GM12864 (cell line): ENCODE data around the gene LIMK1.

Source experiments
- DNase-seq: peaks from one replicate; pipeline ENCODE4 v3.0.0-alpha.2; 2011; ENCODE audit warnings: low read depth
- H3K4me3 ChIP-seq: 2 replicates; pipeline ENCODE4 v1.5.1; 2011; ENCODE audit warnings: mild to moderate bottlenecking, low read depth, low read length, control low read depth
- CTCF ChIP-seq: IDR thresholded peaks from 2 replicates; pipeline ENCODE4 v1.5.1; 2011; ENCODE audit warnings: low read depth, mild to moderate bottlenecking, moderate library complexity, low read length, control low read depth, inconsistent platforms; ENCODE audit errors: missing control alignments

Gene LIMK1

DNA sequence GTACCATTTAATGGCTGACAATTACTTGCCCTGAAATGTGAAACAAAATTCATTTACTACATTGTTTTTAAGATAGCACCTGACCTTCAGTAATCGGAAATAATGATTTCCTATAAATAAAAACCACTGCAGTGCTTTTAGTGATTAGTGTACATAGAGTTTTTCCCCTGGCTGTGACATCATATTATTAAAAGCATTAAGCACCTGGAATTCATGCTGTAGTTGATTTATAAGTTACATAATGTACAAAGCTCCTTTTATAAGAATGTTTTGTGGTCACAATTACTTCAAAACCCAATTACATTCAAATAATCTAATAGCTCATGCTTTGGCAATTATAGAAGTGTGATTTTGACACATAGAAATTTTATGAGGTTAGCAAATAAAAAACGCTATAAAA is 46.3 kb downstream of the LIMK1 start:
- no peak for DNase-seq
- no peak overlapping the region for H3K4me3 ChIP-seq
- TF ChIP-seq CTCF = no peak

- no peak overlapping the region for H3K4me3 ChIP-seq
- no peak for TF ChIP-seq CTCF
- DNase-seq = no peak
Measured at GRCh38 chr7:74130518-74130917, 46.9 kb downstream of the LIMK1 start.

GRCh38 chr7:74134117-74134620 is 50.6 kb downstream of the LIMK1 start:
- no peak for DNase-seq

DNA sequence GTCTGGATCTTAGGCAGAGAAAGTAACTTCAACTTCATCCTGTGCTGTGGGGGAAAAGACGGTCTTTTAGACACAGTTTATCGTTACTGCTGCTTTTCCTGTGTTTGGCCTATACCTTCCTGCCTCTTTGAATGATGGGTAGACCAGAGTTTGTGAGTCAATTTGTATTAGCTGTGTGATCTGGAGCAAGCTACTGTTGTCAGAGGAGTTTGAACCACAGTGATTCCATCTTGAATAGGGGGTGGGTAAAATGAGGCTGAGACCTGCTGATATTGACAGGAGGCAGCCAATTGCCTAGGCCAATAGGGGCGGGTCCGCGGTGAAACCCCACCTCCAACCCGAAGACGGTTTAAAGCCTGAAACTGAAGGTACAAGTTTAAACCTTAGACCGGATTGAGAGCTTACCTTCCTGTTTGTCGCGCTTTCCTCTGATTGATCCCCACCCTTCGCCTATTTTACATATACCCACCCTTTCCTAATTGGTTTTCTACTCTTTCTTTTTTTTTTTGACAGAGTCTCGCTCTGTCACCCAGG is 54.8 kb downstream of the LIMK1 start:
- DNase-seq = no peak
- no peak overlapping the region for H3K4me3 ChIP-seq
- TF ChIP-seq CTCF = no peak

More at GRCh38 chr7:74134117-74134620, 50.6 kb downstream of the LIMK1 start:
- no peak overlapping the region for H3K4me3 ChIP-seq
- no peak for TF ChIP-seq CTCF

DNA sequence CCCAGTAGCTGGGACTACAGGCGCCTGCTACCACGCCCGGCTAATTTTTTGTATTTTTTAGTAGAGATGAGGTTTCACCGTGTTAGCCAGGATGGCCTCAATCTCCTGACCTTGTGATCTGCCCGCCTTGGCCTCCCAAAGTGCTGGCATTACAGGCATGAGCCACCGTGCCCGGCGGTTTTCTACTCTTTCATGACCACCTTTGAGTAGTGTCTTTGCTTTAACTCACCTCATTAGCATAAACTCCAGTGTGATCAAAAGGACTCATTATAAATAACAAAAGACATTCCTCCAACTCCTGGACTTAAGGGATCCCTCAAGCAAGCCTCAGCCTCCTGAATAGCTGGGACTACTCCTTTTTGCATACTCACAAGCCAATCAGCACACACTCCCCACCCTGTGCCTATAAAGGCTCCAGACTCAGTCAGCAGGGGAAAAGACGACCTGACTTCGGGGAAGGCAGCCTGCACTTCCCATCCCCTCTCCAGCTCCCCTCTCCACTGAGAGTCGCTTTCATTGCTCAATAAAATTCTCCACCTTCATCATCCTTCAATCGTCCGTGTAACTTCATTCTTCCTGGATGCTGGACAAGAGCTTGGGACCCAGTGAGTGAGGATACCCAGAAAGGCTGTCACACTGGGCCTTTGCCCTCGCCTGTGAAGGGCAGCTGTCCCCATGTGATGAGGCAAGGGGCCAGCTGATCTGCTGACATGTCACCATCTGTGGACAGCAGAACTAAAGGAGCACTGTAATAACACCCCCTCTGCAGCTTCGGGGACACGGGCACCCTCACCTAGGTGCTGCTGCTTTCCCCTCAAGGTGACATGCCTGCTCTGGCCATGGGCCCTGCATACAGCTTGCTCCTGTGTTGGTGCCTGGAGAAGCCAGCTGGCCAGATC is 55.6 kb downstream of the LIMK1 start:
- no peak overlapping the region for H3K4me3 ChIP-seq
- DNase-seq = no peak

GRCh38 chr7:74141705-74142104 is 58.1 kb downstream of the LIMK1 start:
- TF ChIP-seq CTCF = no peak
- no peak for DNase-seq
- no peak overlapping the region for H3K4me3 ChIP-seq

More for the DNA sequence above, 55.6 kb downstream of the LIMK1 start:
- TF ChIP-seq CTCF = no peak
